Measurements from ENCODE around the gene CAMKK1.

The CAMKK1 gene

GRCh38 chr17:3885970-3886369 is 6.9 kb downstream of the CAMKK1 start:
- DNase-seq (ENCODE audit: low read depth): no peak
- no peak overlapping the region for H3K4me3 ChIP-seq (ENCODE audit: low read depth, low read length)

- no peak overlapping the region for H3K4me3 ChIP-seq (ENCODE audit: low read depth, low read length)
- no peak for DNase-seq (ENCODE audit: low read depth)
Measured at GRCh38 chr17:3885271-3885670, 7.6 kb downstream of the CAMKK1 start.

GRCh38 chr17:3884188-3884587 is 8.7 kb downstream of the CAMKK1 start:
- no peak for DNase-seq (ENCODE audit: low read depth)
- no peak overlapping the region for H3K4me3 ChIP-seq (ENCODE audit: low read depth, low read length)

GRCh38 chr17:3882276-3882675 is 10.6 kb downstream of the CAMKK1 start:
- DNase-seq (ENCODE audit: low read depth): no peak
- H3K4me3 ChIP-seq (ENCODE audit: low read depth, low read length): no peak overlapping the region

GRCh38 chr17:3880983-3881382 is 11.9 kb downstream of the CAMKK1 start:
- no peak overlapping the region for H3K4me3 ChIP-seq (ENCODE audit: low read depth, low read length)
- no peak for DNase-seq (ENCODE audit: low read depth)

- DNase-seq (ENCODE audit: low read depth): no peak
- H3K4me3 ChIP-seq (ENCODE audit: low read depth, low read length): no peak overlapping the region
Measured at GRCh38 chr17:3879591-3880417, 13.0 kb downstream of the CAMKK1 start.

GRCh38 chr17:3879186-3879585 is 13.7 kb downstream of the CAMKK1 start:
- peak; percentile 82 for DNase-seq (ENCODE audit: low read depth)

GRCh38 chr17:3877220-3877619 is 15.6 kb downstream of the CAMKK1 start:
- no peak overlapping the region for H3K4me3 ChIP-seq (ENCODE audit: low read depth, low read length)
- DNase-seq (ENCODE audit: low read depth): no peak

More at GRCh38 chr17:3879186-3879585, 13.7 kb downstream of the CAMKK1 start:
- H3K4me3 ChIP-seq (ENCODE audit: low read depth, low read length): no peak overlapping the region

- no peak for DNase-seq (ENCODE audit: low read depth)
- no peak overlapping the region for H3K4me3 ChIP-seq (ENCODE audit: low read depth, low read length)
Measured at GRCh38 chr17:3875317-3875716, 17.5 kb downstream of the CAMKK1 start.

- DNase-seq (ENCODE audit: low read depth): no peak
- no peak overlapping the region for H3K4me3 ChIP-seq (ENCODE audit: low read depth, low read length)
Measured at GRCh38 chr17:3873862-3874261, 19.0 kb downstream of the CAMKK1 start.

- H3K4me3 ChIP-seq (ENCODE audit: low read depth, low read length): no peak overlapping the region
- DNase-seq (ENCODE audit: low read depth): no peak
Measured at GRCh38 chr17:3870871-3871306, 22.0 kb downstream of the CAMKK1 start.

GRCh38 chr17:3867606-3868005 is 25.2 kb downstream of the CAMKK1 start:
- DNase-seq (ENCODE audit: low read depth): no peak
- no peak overlapping the region for H3K4me3 ChIP-seq (ENCODE audit: low read depth, low read length)

- DNase-seq (ENCODE audit: low read depth): no peak
- H3K4me3 ChIP-seq (ENCODE audit: low read depth, low read length): no peak overlapping the region
Measured at GRCh38 chr17:3867106-3867505, 25.7 kb downstream of the CAMKK1 start.

- DNase-seq (ENCODE audit: low read depth): no peak
- H3K4me3 ChIP-seq (ENCODE audit: low read depth, low read length): no peak overlapping the region
Measured at GRCh38 chr17:3866276-3866675, 26.6 kb downstream of the CAMKK1 start.

- DNase-seq (ENCODE audit: low read depth): no peak
- H3K4me3 ChIP-seq (ENCODE audit: low read depth, low read length): no peak overlapping the region
Measured at GRCh38 chr17:3865176-3865575, 27.7 kb downstream of the CAMKK1 start.

GRCh38 chr17:3864534-3864933 is 28.3 kb downstream of the CAMKK1 start:
- DNase-seq (ENCODE audit: low read depth): no peak

GRCh38 chr17:3861761-3862681 is 30.8 kb downstream of the CAMKK1 start:
- no peak for DNase-seq (ENCODE audit: low read depth)

More at GRCh38 chr17:3864534-3864933, 28.3 kb downstream of the CAMKK1 start:
- no peak overlapping the region for H3K4me3 ChIP-seq (ENCODE audit: low read depth, low read length)

GRCh38 chr17:3860939-3861700 is 31.7 kb downstream of the CAMKK1 start:
- no peak for DNase-seq (ENCODE audit: low read depth)
- no peak overlapping the region for H3K4me3 ChIP-seq (ENCODE audit: low read depth, low read length)

More at GRCh38 chr17:3861761-3862681, 30.8 kb downstream of the CAMKK1 start:
- no peak overlapping the region for H3K4me3 ChIP-seq (ENCODE audit: low read depth, low read length)

GRCh38 chr17:3859940-3860339 is 32.9 kb downstream of the CAMKK1 start:
- H3K4me3 ChIP-seq (ENCODE audit: low read depth, low read length): no peak overlapping the region
- no peak for DNase-seq (ENCODE audit: low read depth)
